HG03442 (cell line): ENCODE results near the gene TNFRSF8.

Experiments used
- ATAC-seq: cut with Tn5 transposase; IDR thresholded peaks from one replicate; pipeline ENCODE4 v1.9.1; 2021; ENCODE audit warnings: mild to moderate bottlenecking, moderate library complexity; ENCODE audit not compliant: unreplicated experiment

TNFRSF8 gene

GRCh38 chr1:12059722-12060464 is 3.2 kb upstream of the TNFRSF8 start:
- no peak for ATAC-seq

- no peak for ATAC-seq
Observed at GRCh38 chr1:12060500-12060899, 2.6 kb upstream of the TNFRSF8 start.

- ATAC-seq = no peak
Observed at GRCh38 chr1:12064073-12064969, 1.2 kb downstream of the TNFRSF8 start.

GRCh38 chr1:12065872-12066271 is 2.8 kb downstream of the TNFRSF8 start:
- ATAC-seq = no peak

- ATAC-seq = no peak
Observed at GRCh38 chr1:12067900-12068821, 5.1 kb downstream of the TNFRSF8 start.

- ATAC-seq = no peak
Observed at GRCh38 chr1:12069623-12070244, 6.6 kb downstream of the TNFRSF8 start.

- no peak for ATAC-seq
Observed at GRCh38 chr1:12071892-12072291, 8.8 kb downstream of the TNFRSF8 start.

- ATAC-seq = no peak
Observed at GRCh38 chr1:12072741-12073140, 9.6 kb downstream of the TNFRSF8 start.

GRCh38 chr1:12073796-12074195 is 10.7 kb downstream of the TNFRSF8 start:
- ATAC-seq = no peak

GRCh38 chr1:12075195-12076114 is 12.4 kb downstream of the TNFRSF8 start:
- ATAC-seq = no peak

GRCh38 chr1:12076425-12077005 is 13.4 kb downstream of the TNFRSF8 start:
- no peak for ATAC-seq

- ATAC-seq = no peak
Observed at GRCh38 chr1:12078575-12078937, 15.5 kb downstream of the TNFRSF8 start.

GRCh38 chr1:12078938-12079861 is 16.1 kb downstream of the TNFRSF8 start:
- ATAC-seq = peak; percentile 69

- no peak for ATAC-seq
Observed at GRCh38 chr1:12080156-12080555, 17.1 kb downstream of the TNFRSF8 start.

GRCh38 chr1:12080773-12081556 is 17.9 kb downstream of the TNFRSF8 start:
- no peak for ATAC-seq

- ATAC-seq = no peak
Observed at GRCh38 chr1:12081648-12082396, 18.7 kb downstream of the TNFRSF8 start.

- ATAC-seq = no peak
Observed at GRCh38 chr1:12082988-12083387, 19.9 kb downstream of the TNFRSF8 start.
